ENCODE measurements around the gene TAOK3.
A peak's percentile ranks its signal among the peaks of the same experiment; 100 is the strongest.
"Not testable (repeated sequence)": the region's sequence is repeated elsewhere in the genome, so short reads cannot be mapped to it uniquely, and the experiment has no call there.

Gene TAOK3

DNA sequence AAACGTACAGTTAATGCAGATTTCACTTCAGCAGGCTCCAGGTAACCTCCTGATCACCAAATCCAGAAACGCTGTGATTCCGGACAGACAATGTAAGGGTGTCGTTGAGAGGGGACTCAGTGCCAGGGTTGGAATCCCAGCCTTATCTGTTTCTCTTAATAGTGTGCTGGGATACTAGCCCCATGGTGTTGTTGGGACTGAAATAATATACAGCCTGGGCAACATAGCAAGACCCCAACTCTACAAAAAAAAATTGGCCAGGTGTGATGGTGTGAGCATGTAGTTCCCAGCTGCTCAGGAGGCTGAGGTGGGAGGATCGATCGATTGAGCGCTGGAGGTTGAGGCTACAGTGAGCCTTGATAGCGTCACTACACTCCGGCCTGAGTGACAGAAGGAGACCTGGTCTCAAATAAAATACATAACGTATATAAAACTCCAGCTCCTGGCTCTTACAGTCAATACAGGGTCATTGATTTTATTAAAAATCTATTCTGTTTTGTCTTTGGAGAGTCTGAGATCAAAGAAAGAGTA, 235.5 kb downstream of the TAOK3 start:
- Mint-ChIP-seq H3K9me3 (no peaks in the 10 kb centered on the region), H3K4me3 (peak overlapping the region; percentile 98), H3K27me3 (no peaks in the 10 kb centered on the region), H3K27ac (peak overlapping the region; percentile 96 to 98), H3K4me1 (peaks cover 54% of the 10 kb centered on the region)
- DNase-seq (no peak), ATAC-seq (no peak)

DNA sequence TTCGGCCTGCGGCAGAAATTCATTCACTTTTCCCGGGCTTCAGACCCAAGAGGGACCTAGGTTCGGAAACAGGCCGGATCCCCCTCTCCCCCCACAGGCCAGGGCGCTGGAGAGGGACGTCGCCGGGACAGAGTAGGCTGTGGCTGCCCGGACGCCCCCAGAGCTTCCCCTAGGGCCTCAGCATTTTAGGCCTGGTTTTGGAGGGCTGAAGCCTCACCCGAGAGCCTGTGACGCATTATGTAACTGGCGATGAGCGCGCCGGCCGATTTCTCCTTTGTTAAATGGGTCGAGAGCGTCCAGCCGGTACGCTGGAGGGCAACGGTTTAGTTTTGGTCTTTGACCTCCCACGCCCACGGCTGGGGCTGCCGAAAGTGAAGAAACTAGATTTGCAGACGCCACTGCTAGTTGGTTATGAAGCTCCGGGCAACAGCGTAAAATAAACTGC, 236.1 kb downstream of the TAOK3 start:
- Mint-ChIP-seq H3K9me3 (no peaks in the 10 kb centered on the region), H3K4me3 (peak overlapping the region; percentile 98), H3K4me1 (peaks cover 58% of the 10 kb centered on the region), H3K27ac (peak overlapping the region; percentile 96 to 98), H3K27me3 (no peaks in the 10 kb centered on the region)
- ATAC-seq (peak; percentile 64), DNase-seq (peak; percentile 36 to 50)

DNA sequence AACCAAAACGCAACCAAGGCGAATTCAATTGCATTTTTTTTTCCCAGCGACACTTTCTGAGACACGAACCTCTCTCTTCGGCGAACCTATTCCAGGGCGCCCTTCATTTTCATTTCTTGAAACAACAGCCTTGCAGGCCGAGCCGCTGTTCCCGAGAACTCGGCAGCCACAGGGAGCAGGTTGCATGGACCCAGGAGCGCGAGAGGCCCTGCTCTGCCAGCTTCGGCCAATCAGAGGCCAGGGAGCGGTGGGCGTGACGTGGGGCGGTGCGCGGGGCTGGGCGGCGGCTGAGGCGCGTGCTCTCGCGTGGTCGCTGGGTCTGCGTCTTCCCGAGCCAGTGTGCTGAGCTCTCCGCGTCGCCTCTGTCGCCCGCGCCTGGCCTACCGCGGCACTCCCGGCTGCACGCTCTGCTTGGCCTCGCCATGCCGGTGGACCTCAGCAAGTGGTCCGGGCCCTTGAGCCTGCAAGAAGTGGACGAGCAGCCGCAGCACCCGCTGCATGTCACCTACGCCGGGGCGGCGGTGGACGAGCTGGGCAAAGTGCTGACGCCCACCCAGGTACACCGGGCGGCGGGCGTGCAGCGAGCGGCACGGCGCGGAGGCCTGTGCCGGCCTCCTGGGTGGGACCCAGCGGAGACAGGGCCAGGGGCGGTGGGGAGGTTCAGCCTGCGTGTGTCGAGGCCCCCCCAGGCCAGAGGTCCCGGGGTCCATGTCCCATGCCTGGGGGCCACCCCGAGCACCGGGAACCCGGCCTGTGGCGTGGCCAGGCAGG, 236.7 kb downstream of the TAOK3 start, which contains the start of gene PEBP1:
Gene PEBP1 (plus strand): TSS at position 337 of the 771 bp plus-strand sequence. CDS start 86 bp downstream, at position 423.
- H3K4me1 Mint-ChIP-seq, result peaks cover 53% of the 10 kb centered on the region
- DNase-seq, result peak; percentile 89 to 92
- H3K4me3 Mint-ChIP-seq, result peak within 1 kb of the TSS; percentile 98
- H3K9me3 Mint-ChIP-seq, result no peaks in the 10 kb centered on the region
- H3K27me3 Mint-ChIP-seq, result no peaks in the 10 kb centered on the region
- peak within 1 kb of the TSS; percentile 96 to 98 for H3K27ac Mint-ChIP-seq
- peak; percentile 99 for ATAC-seq

DNA sequence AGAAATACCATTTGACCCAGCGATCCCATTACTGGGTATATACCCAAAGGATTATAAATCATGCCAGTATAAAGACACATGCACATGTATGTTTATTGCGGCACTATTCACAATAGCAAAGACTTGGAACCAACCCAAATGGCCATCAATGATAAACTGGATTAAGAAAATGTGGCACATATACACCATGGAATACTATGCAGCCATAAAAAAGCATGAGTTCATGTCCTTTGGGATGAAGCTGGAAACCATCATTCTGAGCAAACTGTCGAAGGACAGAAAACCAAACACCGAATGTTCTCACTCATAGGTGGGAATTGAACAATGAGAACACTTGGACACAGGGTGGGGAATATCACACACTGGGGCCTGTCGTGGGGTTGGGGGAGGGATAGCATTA, 243.3 kb downstream of the TAOK3 start:
- H3K27ac Mint-ChIP-seq, H3K27me3 Mint-ChIP-seq, H3K9me3 Mint-ChIP-seq, H3K4me1 Mint-ChIP-seq, ATAC-seq, DNase-seq, H3K4me3 Mint-ChIP-seq: not testable (repeated sequence)

DNA sequence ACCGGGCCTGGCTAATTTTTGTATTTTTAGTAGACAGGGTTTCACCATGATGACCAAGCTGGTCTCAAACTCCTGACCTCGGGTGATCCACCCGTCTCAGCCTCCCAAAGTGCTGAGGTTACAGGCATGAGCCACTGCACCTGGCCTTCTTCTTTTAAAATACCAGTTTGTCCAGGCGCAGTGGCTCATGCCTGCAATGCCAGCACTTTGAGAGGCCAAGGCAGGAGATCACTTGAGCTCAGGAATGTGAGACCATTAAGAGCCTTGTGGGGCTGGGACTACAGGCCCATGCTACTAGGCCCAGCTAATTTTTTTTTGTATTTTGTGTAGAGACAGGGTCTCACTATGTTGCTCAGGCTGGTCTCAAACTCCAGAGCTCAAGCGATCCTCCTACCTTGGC, 244.8 kb downstream of the TAOK3 start:
- Mint-ChIP-seq H3K9me3 (no peaks in the 10 kb centered on the region), H3K4me3 (no peak overlapping the region), H3K27me3 (no peaks in the 10 kb centered on the region), H3K4me1 (peaks cover 6% of the 10 kb centered on the region), H3K27ac (no peak overlapping the region)
- no peak for ATAC-seq
- DNase-seq, result no peak

DNA sequence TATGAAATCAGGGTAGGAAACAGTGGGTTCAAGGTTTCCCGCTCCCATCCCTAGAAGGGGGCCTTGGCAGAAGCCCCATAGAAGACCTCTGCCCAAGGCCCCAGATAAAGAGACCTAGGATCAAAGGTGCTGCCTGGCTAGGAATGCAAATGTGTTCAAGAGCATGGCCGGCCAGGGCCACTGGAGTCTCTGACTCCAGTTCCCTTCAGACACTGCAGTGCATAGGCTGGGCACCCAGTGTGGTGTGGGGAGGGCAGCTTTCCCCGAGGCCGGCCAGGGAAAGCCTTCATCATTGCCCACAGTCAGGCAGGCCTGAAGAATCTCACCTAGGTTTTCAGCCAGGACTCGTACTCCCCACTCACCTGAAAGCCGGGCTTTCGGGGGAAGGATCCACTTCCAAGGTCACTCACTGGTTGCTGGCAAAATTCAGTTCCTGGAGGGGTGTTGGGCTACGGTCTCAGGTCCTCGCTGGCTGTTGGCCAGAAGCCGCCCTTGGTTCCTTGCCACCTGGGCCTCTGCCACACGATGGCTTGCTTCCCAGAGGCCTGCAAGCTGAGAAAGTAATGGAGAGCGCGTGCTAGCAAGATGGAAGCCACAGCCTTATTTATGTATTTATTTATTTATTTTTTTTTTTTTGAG, 246.5 kb downstream of the TAOK3 start:
- DNase-seq (no peak), ATAC-seq (no peak)
- H3K4me3 Mint-ChIP-seq, result no peak overlapping the region
- H3K27ac Mint-ChIP-seq, result no peak overlapping the region
- no peaks in the 10 kb centered on the region for H3K27me3 Mint-ChIP-seq
- no peaks in the 10 kb centered on the region for H3K9me3 Mint-ChIP-seq
- H3K4me1 Mint-ChIP-seq, result no peaks in the 10 kb centered on the region

DNA sequence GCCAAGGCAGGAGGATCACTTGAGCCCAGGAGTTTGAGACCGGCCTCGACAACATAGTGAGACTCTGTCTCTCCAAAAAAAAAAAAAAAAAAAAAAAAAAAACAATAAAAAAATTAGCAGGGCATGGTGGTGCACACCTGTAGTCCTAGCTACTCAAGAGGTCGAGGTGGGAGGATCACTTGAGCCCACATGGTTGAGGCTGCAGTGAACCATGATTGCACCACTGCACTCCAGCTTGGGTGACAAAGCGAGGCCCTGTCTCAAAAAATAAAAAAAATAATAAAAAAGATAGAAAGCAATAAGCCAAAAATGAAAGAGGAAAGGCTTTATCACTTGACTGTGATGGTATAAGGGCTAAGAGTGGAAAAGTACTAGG, 247.0 kb downstream of the TAOK3 start:
- ATAC-seq, result no peak
- Mint-ChIP-seq H3K27me3 (no peaks in the 10 kb centered on the region), H3K27ac (no peak overlapping the region)

DNA sequence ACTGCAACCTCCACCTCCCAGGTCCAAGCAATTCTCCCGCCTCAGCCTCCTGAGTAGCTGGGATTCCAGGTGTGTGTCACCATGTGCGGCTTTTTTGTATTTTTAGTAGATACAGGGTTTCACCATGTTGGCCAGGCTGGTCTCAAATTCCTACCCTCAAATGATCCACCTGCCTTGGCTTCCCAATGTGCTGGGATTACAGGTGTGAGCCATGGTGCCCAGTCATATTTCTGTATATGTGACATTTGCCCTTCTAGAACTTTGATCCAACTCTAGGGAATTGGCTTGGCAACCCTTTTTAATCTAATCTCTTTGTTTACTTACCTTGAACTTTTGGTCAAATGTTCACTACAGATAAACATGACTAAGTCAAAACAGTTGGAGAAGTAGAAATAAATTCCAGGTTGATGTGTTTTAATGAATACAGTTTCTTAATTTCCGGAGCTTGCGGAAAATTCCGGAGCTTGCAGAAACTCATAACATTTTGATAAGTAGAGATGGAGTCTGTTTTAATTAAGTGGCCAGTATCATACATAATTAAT, 248.3 kb downstream of the TAOK3 start:
- Mint-ChIP-seq H3K9me3 (no peaks in the 10 kb centered on the region), H3K27ac (peak overlapping the region in 1 of 2 donors; percentile 57), H3K4me1 (peaks cover 7% of the 10 kb centered on the region), H3K27me3 (no peaks in the 10 kb centered on the region), H3K4me3 (no peak overlapping the region)
- DNase-seq, result no peak
- ATAC-seq, result no peak

More for the DNA sequence above, 247.0 kb downstream of the TAOK3 start:
- H3K4me3 Mint-ChIP-seq, result no peak overlapping the region
- H3K9me3 Mint-ChIP-seq, result no peaks in the 10 kb centered on the region
- H3K4me1 Mint-ChIP-seq, result peaks cover under 1% of the 10 kb centered on the region
- no peak for DNase-seq

DNA sequence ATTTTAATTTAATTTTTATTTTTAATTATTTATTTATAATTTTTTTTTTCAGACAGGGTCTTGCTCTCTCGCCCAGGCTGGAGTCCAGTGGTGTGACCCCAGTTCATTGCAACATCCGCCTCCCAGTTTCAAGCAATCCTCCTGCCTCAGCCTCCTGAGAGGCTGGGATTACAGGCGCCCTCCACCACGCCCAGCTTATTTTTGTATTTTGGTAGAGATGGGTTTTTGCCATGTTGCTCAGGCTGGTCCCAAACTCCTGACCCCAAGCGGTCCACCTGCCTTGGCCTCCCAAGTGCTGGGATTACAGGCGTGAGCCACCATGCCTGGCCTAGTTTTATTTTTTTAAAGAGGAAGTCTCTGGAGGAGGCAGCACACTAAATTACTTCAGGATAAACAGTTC, 250.4 kb downstream of the TAOK3 start:
- peaks cover 7% of the 10 kb centered on the region for H3K4me1 Mint-ChIP-seq
- no peaks in the 10 kb centered on the region for H3K27me3 Mint-ChIP-seq
- no peak overlapping the region for H3K27ac Mint-ChIP-seq
- DNase-seq, result no peak
- no peak overlapping the region for H3K4me3 Mint-ChIP-seq
- ATAC-seq, result no peak
- no peaks in the 10 kb centered on the region for H3K9me3 Mint-ChIP-seq

DNA sequence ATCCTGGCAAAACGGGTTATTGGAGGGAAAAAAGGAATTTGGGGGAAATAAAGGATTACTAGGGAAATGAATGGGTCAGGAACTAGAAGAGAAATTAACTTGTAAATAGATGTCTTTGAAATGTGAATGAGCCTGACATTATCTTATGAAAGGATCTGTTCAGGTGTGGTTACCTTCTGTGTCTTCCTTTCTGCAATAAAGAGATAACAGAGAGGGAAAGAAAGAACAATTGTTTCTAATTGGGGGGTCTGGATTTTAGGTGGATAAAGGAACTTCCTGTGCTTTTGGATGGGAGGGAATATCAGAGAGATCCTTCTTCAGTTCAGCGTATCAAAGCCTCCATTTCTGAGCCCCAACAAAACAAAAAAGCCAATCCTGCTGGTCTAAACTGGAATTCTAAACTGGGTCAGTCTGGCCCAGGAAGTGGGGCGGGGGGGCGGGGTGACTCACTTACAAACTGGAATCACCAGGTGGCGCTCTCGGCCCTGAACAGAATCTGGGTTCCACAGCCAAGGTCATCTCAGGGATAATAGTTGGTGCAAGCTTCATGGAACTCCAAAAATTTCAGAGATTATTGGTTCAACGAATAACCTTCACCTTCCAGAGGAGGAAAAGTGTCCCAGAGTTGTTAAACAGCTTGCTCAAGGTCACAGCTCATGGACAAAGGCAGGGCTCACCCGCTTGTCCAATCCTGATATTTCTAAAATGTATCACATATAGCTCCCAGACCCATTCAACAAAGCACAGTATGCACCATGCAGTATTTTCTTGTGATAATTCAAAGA, 251.9 kb downstream of the TAOK3 start:
- ATAC-seq, result peak; percentile 53
- Mint-ChIP-seq H3K4me3 (no peak overlapping the region), H3K9me3 (no peaks in the 10 kb centered on the region), H3K27me3 (no peaks in the 10 kb centered on the region), H3K27ac (peak overlapping the region in 1 of 2 donors; percentile 16), H3K4me1 (peaks cover 7% of the 10 kb centered on the region)
- peak; percentile 34 to 43 for DNase-seq

DNA sequence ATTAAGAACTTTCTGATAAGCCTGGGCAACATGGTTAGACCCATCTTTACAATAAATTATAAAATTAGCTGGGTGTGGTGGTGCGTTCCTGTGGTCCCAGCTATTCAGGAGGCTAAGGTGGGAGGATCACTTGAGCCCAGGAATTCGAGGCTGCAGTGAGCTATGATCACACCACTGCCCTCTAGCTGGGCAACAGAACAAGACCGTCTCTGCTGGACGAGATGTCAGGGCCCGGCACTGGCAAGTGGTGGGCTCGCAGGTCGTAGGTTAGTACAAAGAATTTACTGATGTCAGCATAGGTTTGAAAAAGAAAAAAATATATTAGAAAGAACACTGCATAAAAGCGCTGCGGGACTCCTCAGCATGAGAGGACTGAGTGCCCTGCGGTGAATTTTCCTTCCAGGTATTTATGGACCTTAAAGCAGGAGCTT, 253.2 kb downstream of the TAOK3 start:
- Mint-ChIP-seq H3K4me3 (no peak overlapping the region), H3K27me3 (no peaks in the 10 kb centered on the region), H3K27ac (no peak overlapping the region), H3K9me3 (no peaks in the 10 kb centered on the region), H3K4me1 (peaks cover 7% of the 10 kb centered on the region)
- ATAC-seq, result no peak
- DNase-seq, result no peak

DNA sequence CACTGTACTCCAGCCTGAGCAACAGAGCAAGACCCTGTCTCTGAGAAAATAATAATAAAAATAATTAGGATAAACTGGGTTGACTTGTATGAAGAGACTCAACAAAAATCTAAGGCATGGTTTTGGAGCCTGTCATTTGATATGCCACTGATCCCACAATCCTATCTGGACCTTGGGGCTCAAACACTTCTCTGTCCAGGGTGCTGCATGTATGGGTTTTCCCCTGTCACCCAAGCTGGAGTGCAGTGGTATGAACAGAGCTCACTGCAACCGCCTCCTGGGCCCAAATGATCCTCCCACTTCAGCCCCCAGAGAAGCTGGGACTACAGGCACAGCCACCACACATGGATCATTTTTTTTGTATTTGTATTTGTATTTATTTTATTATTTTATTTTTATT, 263.6 kb downstream of the TAOK3 start:
- no peaks in the 10 kb centered on the region for H3K9me3 Mint-ChIP-seq
- DNase-seq, result no peak
- H3K27me3 Mint-ChIP-seq, result peaks cover 14% of the 10 kb centered on the region
- H3K4me3 Mint-ChIP-seq, result no peak overlapping the region
- peaks cover 6% of the 10 kb centered on the region for H3K4me1 Mint-ChIP-seq
- ATAC-seq, result no peak
- no peak overlapping the region for H3K27ac Mint-ChIP-seq

DNA sequence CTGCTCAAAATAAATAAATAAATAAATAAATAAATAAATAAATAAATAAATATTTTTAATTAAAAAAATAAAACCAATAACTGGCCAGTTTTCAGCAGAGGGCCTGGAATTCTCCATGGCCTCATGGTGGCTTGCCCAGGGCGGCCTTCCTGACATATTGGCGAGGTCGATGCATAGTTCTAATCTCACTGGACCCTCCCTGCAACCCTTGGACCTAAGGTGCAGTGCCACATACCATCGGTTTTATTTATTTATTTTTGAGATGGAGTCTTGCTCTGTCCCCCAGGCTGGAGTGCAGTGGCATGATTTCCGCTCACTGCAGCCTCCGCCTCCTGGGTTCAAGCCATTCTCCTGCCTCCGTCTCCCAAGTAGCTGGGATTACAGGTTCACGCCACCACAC, 265.0 kb downstream of the TAOK3 start:
- no peak for DNase-seq
- peaks cover 22% of the 10 kb centered on the region for H3K27me3 Mint-ChIP-seq
- ATAC-seq, result no peak
- no peaks in the 10 kb centered on the region for H3K9me3 Mint-ChIP-seq
- H3K4me3 Mint-ChIP-seq, result no peak overlapping the region
- peaks cover 14% of the 10 kb centered on the region for H3K4me1 Mint-ChIP-seq
- no peak overlapping the region for H3K27ac Mint-ChIP-seq

DNA sequence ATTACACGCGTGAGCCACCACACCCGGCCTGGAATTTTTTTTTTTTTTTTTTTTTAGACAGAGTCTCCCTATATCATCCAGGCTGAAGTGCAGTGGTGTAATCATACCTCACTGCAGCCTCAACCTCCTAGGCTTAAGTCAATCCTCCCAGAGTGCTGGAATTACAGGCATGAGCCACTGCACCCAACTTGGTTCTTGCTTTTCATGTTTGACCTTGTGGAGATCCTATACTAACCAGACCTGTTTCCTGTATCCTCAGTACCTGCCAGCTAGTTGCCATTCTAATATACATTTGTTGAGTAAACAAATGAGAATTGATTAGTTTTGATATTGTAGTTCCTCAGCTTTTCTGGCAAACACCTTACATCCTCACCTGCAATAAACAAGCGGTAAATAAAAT, 265.7 kb downstream of the TAOK3 start:
- H3K27me3 Mint-ChIP-seq, result peaks cover 29% of the 10 kb centered on the region
- H3K27ac Mint-ChIP-seq, result peak overlapping the region in 1 of 2 donors; percentile 26
- ATAC-seq, result no peak
- no peak for DNase-seq
- no peaks in the 10 kb centered on the region for H3K9me3 Mint-ChIP-seq
- no peak overlapping the region for H3K4me3 Mint-ChIP-seq
- peaks cover 15% of the 10 kb centered on the region for H3K4me1 Mint-ChIP-seq
